SK-N-SH treated with all-trans-retinoic acid at 6 μM for 48 hours (cell line): ENCODE results near the gene DNAH1.

Source experiments
- ARNTL ChIP-seq: fragments of 450-650 bp; formaldehyde crosslinking; IDR thresholded peaks from 2 replicates; pipeline ENCODE4 v1.5.0; 2020; ENCODE audit warnings: low read depth, mild to moderate bottlenecking, moderate library complexity, borderline replicate concordance
- BACH2 ChIP-seq: fragments of 250-450 bp; sonication (Bioruptor Pico); IDR thresholded peaks from 2 replicates; pipeline ENCODE4 v1.9.0; 2021; ENCODE audit warnings: mild to moderate bottlenecking, borderline replicate concordance
- CSDC2 ChIP-seq: fragments of 250-450 bp; sonication (Bioruptor Pico); IDR thresholded peaks from 2 replicates; pipeline ENCODE4 v1.5.0; 2020; ENCODE audit warnings: mild to moderate bottlenecking, moderate library complexity
- ISL1 ChIP-seq: fragments of 250-450 bp; sonication (Bioruptor Pico); IDR thresholded peaks from 2 replicates; pipeline ENCODE4 v2.1.2; 2022; ENCODE audit warnings: mild to moderate bottlenecking, moderate library complexity
- PPARA ChIP-seq: fragments of 250-450 bp; sonication (Bioruptor Pico); IDR thresholded peaks from 2 replicates; pipeline ENCODE4 v1.5.0; 2020; ENCODE audit warnings: mild to moderate bottlenecking, borderline replicate concordance
- SNAI2 ChIP-seq: fragments of 250-450 bp; sonication (Bioruptor Pico); IDR thresholded peaks from 2 replicates; pipeline ENCODE4 v1.5.0; 2020; ENCODE audit warnings: mild to moderate bottlenecking, moderate library complexity
- ZC3H10 ChIP-seq: fragments of 250-450 bp; sonication (Bioruptor Pico); IDR thresholded peaks from 2 replicates; pipeline ENCODE4 v1.5.1; 2021; ENCODE audit warnings: mild to moderate bottlenecking, moderate library complexity
- ZFP3 ChIP-seq: fragments of 250-450 bp; sonication (Bioruptor Pico); IDR thresholded peaks from 2 replicates; pipeline ENCODE4 v1.5.0; 2020; ENCODE audit warnings: mild to moderate bottlenecking, moderate library complexity
- ZFP30 ChIP-seq: fragments of 450-650 bp; formaldehyde crosslinking; IDR thresholded peaks from 2 replicates; pipeline ENCODE4 v1.5.0; 2022; ENCODE audit warnings: mild to moderate bottlenecking, moderate library complexity
- ZNF8 ChIP-seq: fragments of 450-650 bp; formaldehyde crosslinking; IDR thresholded peaks from 2 replicates; pipeline ENCODE4 v1.5.0; 2020; ENCODE audit warnings: mild to moderate bottlenecking, moderate library complexity
- TF ChIP-seq, protein P1 (sequence below): fragments of 250-450 bp; sonication (Bioruptor Pico); IDR thresholded peaks from 2 replicates; pipeline ENCODE4 v1.8.0; 2020; ENCODE audit warnings: mild to moderate bottlenecking, moderate library complexity, borderline replicate concordance

DNA sequence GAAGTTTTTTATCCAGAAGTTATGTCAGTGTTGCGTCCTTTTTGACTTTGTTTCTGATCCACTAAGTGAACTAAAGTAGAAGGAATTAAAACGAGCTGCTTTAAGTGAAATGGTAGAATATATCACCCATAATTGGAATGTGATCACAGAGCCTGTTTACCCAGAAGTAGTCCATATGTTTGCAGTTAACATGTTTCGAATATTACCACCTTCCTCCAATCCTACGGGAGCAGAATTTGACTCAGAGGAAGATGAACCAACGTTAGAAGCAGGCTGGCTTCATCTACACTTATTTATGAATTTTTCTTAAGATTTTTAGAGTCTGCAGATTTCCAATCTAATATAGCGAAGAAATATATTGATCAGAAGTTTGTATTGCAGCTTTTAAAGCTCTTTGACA, 57.6 kb downstream of the DNAH1 start:
- TF ChIP-seq PPARA (CRISPR knock-in tag) (no peak), ZC3H10 (CRISPR knock-in tag) (no peak), SNAI2 (no peak), ZNF8 (CRISPR knock-in tag) (no peak), ISL1 (no peak), ZFP30 (no peak), BACH2 (CRISPR knock-in tag) (no peak), ARNTL (CRISPR knock-in tag) (no peak), ZFP3 (CRISPR knock-in tag) (no peak), CSDC2 (CRISPR knock-in tag) (no peak)
- TF ChIP-seq, protein P1, sequence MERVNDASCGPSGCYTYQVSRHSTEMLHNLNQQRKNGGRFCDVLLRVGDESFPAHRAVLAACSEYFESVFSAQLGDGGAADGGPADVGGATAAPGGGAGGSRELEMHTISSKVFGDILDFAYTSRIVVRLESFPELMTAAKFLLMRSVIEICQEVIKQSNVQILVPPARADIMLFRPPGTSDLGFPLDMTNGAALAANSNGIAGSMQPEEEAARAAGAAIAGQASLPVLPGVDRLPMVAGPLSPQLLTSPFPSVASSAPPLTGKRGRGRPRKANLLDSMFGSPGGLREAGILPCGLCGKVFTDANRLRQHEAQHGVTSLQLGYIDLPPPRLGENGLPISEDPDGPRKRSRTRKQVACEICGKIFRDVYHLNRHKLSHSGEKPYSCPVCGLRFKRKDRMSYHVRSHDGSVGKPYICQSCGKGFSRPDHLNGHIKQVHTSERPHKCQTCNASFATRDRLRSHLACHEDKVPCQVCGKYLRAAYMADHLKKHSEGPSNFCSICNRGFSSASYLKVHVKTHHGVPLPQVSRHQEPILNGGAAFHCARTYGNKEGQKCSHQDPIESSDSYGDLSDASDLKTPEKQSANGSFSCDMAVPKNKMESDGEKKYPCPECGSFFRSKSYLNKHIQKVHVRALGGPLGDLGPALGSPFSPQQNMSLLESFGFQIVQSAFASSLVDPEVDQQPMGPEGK (CRISPR knock-in tag): no peak
